HUDEP-2 (cell line): ENCODE results near the gene STRA8.

Source experiments
- DNase-seq, 76 experiments: peaks; one replicate each; lab custom pipeline; 2025; ENCODE audit not compliant: unreplicated experiment in 76 of 76; lab: John Stamatoyannopoulos, UW

STRA8 gene

GRCh38 chr7:135233570-135233969, at the start of gene STRA8:
Gene STRA8, plus strand, starts transcription at chr7:135233838. Its CDS starts 6,687 bp downstream, at chr7:135240525.
- no peak for DNase-seq

- peak in 7 of 76 experiments; percentile 2 to 57 (median 25) for DNase-seq
Measured at GRCh38 chr7:135184254-135184841, 49.3 kb upstream of the STRA8 start.

- no peak for DNase-seq
Measured at GRCh38 chr7:135185471-135186260, 48.0 kb upstream of the STRA8 start.

- DNase-seq = no peak
Measured at GRCh38 chr7:135186261-135186540, 47.4 kb upstream of the STRA8 start.

GRCh38 chr7:135186841-135187253, 46.8 kb upstream of the STRA8 start:
- no peak for DNase-seq

- DNase-seq = no peak
Measured at GRCh38 chr7:135188298-135188984, 45.2 kb upstream of the STRA8 start.

GRCh38 chr7:135189221-135189662, 44.4 kb upstream of the STRA8 start:
- no peak for DNase-seq

- DNase-seq = no peak
Measured at GRCh38 chr7:135189961-135190360, 43.7 kb upstream of the STRA8 start.

GRCh38 chr7:135190703-135191102, 42.9 kb upstream of the STRA8 start:
- no peak for DNase-seq

- DNase-seq = no peak
Measured at GRCh38 chr7:135192914-135193536, 40.6 kb upstream of the STRA8 start.

GRCh38 chr7:135193615-135194081, 40.0 kb upstream of the STRA8 start:
- DNase-seq = no peak

- no peak for DNase-seq
Measured at GRCh38 chr7:135194494-135195095, 39.0 kb upstream of the STRA8 start.

- DNase-seq = no peak
Measured at GRCh38 chr7:135195156-135195555, 38.5 kb upstream of the STRA8 start.

- no peak for DNase-seq
Measured at GRCh38 chr7:135195968-135196629, 37.5 kb upstream of the STRA8 start.

GRCh38 chr7:135197343-135197742, 36.3 kb upstream of the STRA8 start:
- DNase-seq = no peak

GRCh38 chr7:135197906-135198655, 35.6 kb upstream of the STRA8 start:
- DNase-seq = no peak

- DNase-seq = no peak
Measured at GRCh38 chr7:135199439-135199838, 34.2 kb upstream of the STRA8 start.

GRCh38 chr7:135200821-135201331, 32.8 kb upstream of the STRA8 start:
- no peak for DNase-seq

- no peak for DNase-seq
Measured at GRCh38 chr7:135201350-135201749, 32.3 kb upstream of the STRA8 start.
